HG02798 (cell line): ENCODE data around the gene ASTN2.

Experiments used
- ATAC-seq: cut with Tn5 transposase; IDR thresholded peaks from one replicate; pipeline ENCODE4 v1.9.1; 2021; ENCODE audit warnings: mild to moderate bottlenecking; ENCODE audit not compliant: unreplicated experiment, poor library complexity

ASTN2 gene

DNA sequence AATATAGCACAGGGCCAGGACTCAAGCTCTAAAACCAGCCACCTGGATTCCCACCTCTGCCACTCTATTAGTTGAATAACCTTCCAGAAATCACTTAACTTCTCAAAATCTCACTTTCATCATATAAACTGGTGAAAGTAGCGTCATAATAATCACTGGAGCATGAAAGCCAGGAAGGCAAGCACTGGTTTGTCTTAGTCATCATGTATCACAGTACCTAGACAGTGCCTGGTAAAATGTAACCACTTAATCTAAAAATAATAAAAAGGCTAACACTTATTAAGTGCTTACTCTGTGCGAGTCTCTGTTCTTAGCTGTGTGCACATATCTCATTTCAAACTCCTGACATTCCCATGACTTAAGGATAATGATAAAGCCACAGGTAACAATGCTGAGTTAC lies 109.4 kb downstream of the ASTN2 start:
- ATAC-seq, result no peak

DNA sequence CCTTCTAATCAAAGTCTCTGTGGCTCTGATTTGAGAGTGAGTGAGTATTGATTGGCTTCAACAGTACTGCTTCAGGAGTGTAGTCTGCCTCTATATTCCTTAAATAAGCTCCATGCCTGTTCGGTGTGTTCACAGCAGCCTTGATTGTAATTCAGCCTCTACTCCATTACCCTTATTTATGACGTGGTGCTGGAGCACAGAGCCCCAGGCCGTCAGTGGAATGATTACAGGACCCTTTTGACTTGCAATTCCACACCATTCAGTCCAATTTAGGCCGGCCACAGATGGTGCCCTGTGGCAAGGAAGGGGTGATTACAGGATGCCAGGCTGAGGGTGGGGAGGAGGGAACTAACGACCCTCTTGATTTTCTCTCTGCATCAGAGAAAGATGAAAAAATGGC lies 110.3 kb downstream of the ASTN2 start:
- ATAC-seq, result no peak

DNA sequence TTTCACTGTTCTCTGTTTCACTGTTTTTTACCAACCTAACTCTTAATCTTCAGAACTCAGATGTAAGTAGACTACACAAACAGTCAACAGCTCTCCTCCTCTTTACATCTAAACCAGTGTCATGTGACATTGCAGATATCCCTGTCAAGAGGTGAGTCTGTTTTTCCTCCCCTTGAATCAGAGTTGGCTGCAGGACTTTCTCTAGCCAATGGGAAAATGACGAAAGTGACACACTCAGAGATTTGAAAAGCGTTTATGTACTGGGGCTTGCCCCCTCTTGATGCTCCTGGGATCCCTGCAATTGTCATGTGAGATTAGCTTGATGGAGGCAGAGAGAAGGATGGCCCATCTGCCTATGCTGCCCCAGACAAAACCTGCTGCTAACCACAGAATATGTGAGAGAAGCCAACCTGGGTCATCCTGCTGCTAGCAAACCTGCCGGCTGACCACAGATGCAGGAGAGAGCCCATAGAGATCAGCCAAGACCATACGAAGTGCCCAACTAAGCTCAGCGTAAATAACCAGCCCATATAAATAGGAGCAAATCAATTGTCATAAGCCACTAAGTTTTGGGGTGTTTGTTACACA lies 111.1 kb downstream of the ASTN2 start:
- no peak for ATAC-seq

DNA sequence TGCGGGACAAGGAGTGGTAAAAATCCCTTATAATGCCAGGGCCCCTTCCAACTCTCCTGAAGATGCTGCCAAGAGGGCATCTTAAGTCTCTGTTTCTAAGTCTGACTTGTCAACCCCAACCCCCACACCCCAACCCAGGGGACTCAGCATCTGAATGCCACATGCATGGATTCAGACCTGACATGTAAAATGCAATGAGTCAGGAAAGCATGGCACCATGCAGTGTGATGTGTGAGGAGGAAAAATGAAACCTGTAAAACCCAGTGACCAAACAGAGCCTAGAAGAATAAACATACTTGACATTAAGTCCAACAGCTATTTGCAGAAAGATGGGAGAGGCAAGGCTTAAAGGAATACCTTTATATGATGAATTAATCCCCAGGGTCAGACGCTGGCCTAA lies 112.4 kb downstream of the ASTN2 start:
- ATAC-seq, result no peak

DNA sequence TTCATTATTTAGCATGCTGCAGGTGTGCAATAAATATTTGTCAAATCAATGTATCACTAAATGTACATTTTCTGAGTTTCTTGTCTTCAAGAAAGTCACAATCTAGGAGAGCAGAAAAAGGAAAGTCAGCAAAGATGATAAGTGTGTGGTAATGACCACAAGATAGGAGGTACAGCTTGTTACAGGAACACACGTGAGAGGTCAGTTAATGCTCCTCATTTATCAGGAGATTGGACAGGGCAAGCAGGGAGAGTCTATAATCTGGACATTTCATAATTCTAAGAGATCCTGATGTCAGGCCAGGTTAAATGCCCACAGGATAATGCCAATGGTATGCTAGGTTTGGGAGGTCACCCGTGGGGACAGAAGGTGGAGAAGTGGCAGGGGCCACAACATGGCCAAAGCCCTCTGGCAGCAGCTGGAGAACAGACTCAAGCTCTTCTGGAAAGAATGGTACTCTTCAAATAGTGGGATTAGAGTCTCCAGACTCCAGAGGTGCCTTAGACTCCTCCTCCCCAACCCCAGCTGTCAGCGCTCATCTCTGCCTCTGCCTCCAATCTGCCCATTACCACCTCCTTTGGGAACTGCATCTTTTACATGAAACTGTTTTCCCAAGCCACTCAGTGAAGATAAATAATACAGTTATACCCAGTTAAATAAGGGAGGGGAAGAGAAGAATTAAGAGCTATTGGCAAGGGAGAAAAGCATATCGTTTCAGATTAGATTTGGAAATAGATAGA lies 114.3 kb downstream of the ASTN2 start:
- ATAC-seq, result no peak

DNA sequence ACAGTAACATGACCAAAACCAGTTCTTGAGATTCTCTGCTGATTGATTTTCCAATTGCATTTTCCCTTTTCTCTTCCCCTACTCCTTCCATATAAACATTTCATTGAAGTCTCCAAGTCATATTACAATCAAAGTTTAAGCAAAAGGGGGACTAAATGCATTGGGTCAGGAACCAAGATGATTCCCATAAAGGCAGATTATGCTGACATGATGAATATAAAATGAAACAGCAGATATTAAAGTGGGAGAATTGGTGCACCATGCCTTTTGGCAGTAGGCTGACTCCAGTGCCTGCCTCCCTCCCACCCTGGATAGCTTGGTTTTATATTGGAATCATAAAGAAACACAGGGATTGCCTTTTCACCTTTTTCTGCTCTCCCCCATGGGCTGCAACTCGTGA lies 118.4 kb downstream of the ASTN2 start:
- ATAC-seq, result no peak

DNA sequence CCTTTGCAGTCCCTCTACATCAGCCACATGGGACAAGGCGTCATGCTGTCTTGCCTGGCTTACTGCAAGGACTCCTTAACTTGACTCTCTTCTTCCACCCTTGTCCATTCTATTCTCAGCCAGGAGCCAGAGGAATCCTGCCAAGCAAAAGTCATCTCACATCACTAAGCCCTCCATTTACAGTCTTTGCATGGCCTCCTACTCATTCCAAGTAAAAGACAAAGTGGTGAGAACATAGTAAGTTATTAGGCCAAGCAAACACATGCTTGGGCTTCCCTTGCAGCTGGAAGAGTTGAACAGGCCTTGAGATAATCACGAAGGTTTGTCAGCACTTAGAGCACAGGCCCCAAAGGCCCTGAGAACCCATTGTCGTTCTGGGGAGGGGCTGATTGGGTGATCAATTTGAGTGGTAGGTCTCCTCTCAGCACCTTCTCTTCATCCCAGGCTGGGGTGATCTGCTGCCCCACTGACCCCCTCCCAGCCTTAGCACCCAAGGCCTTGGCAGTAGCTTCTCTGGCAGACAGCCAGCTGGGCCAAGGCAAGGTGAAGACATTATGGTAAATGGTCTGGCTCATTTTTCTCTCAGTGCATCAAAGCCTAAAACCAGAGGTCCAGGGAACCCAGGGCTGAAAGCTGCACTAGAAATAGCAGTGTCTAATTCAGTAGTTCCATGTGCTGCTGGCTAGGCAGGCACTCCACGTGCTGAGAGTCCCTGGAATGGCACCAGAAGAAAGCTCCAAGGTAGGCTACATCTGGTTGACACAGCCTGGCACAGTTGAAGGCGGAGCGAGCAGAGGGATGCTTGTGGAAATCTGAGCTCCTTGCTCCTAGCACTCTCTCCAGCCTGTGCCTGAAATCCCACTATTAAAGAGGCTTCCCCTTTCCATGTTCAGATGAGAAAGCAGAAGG lies 121.4 kb downstream of the ASTN2 start:
- no peak for ATAC-seq

DNA sequence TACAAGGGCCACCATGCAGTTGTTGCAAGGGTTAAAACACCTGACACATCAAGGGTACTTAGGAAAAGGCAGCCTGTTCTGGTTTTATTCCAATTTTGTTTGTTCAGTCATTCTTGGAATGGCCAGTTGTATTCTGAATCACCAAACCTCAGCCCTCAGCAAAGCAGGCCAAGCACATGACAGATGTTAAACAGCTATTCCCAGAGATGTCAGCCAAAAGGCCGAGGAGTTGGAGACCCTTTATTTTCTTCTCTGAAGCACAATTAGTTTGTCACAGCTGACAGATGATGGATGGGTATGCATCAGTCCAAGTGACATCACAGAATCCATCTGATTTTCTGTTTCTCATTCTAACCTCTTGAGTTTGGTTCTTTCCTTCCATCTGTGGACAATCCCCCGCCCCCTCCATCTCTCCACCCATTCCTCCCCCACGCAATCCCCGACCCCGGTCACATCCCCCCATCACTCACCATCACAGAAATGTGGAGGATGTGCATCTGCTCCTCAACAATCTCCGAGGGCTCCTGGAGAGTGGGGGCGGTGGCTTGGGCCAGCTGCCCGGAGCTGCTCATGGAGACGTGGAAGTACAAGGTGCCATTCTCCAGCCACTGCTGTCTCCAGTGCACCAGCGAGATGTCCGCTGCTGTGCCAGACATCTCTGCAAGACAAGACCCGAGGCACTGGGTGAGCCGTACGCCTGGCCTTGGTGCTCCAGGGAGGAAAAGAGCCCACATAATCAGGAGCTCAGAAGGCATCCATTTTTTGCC lies 123.8 kb downstream of the ASTN2 start:
- no peak for ATAC-seq

DNA sequence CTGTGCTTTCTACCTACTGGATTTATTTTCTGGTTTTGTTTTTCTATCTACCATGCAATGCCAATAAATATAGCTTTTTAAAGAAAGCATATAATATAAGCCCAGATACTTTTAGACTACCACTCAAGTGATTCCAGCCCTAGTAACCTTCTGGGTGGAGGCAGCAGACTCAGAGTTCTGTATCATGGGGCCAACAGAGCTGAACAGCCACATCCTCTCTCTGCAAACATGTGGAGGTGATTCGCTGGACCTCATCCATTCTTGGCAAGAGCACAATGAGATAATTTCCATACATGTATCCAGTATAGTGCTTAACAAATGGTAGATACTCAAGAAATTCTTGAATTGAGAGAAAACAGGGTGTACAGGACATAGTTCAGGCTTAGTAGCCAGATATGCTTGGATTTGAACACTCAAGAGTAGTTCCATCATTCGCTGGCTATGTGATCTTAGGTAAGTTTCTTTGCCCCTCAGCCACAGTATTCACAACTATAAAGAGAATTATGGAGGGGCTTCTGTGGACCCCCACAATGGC lies 124.5 kb downstream of the ASTN2 start:
- ATAC-seq, result no peak

DNA sequence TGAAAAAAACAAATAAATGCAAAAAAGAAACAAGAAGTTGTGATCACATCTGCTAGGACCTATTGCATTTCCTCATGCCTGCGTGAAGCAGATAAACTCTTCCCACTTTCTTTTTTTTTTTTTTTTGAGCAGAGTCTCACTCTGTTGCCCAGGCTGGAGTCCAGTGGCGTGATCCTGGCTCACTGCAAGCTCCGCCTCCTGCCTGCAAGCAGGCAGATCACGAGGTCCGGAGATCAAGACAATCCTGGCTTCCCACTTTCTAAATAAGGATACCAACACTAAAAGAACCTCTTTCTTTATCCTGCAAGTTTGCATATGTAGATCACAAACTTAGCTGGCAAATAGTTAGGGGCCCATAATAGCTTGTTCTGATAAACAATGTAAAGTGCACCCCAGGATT lies 128.6 kb downstream of the ASTN2 start:
- ATAC-seq, result no peak

DNA sequence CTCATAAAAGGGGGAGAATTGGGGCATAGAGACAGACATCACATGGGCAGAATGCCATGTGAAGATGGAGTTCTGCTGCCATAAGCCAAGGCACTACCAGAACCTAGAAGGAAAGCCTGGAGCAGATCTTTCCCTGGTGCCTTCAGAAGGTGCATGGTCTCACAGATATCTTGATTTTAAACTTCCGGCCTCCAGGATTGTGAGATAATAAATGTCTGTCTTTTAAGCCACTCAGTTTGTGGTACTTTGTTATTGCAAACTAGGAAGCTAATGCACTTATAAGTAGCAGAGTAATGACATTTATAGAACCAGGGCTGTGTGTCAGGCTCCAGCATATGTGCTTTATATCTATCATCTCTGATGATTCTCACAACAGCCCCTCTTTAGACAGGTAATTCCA lies 130.4 kb downstream of the ASTN2 start:
- ATAC-seq, result no peak

DNA sequence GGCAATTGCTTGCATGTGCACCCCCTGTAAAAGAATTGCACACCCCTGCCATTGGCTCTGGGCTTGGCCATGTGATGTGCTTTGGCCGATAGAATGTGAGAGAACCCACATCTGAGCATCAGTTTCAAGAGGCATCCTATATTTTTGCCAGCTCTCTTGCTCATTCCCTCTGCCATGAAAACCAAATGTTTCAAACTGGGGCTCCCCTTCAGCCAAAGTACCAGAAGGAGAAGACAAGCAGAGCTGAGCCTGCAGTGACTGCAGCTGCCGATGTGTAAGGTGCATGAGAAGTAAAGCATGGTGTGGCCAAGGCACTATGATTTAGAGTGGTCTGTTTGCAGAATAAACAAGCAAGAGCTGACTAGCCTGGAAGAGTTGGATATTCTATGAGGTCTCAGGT lies 132.3 kb downstream of the ASTN2 start:
- no peak for ATAC-seq

DNA sequence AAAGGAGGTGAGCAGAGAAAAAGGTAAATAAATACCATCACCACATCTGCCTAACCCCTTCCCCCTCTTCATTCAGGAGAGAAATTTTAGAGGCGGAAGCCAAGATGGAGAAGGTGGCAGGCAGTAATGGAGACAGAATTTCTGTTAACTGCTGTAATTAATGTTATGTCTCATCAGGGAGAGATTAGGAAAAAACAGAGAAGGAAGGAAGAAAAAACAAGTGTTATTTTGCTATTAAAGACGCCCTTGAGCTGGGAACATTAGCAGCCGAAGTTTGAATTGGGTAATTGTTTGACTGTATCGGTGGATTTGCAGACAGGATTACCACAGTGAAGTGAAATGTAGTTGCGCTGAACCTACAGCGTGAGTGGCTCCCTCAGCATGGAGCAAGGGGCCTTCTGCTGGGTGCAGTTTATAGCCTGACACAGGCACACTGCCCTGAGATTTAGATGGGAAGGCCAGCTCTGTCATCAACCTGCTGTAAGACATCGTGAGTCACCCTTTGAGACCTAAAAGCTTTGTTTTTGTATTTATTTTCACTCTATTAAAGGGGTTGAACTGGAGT lies 136.3 kb downstream of the ASTN2 start:
- no peak for ATAC-seq

DNA sequence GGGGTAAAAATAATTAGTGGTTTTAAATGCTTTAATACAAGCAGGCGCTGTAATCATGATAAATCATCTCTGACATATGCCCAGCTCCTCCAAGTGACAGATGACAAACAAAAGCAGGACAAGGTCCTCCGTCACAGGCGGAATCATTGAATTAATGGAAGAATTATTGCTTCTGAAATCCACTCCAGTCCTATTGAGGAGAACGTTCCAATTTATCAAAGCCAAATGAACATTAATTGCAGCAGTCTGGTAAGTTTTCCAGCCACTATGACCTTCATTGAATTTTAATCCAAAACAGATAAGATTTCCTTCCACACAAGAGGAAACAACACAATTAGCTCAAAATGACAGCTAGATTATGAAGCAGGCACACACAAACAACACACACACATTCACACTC lies 136.8 kb downstream of the ASTN2 start:
- no peak for ATAC-seq

DNA sequence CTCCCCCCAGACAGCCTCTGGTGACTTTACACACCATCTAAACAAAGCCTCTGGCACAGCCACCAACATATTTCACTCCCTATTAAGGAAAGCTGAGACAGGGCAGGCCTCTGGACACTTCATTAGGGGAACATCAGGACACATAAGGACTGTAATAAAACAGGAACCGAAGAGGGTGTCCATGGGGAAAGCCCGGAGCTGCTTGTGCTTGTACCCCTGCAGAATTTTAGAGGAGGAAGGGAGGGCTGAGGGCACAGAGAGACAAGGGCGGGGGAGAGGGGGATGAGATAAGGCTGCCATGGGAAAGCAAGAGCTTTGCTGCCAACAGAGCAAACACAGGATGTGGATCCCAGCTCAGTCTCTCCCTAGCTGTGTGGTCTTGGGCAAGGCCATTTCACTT lies 138.4 kb downstream of the ASTN2 start:
- ATAC-seq, result no peak

DNA sequence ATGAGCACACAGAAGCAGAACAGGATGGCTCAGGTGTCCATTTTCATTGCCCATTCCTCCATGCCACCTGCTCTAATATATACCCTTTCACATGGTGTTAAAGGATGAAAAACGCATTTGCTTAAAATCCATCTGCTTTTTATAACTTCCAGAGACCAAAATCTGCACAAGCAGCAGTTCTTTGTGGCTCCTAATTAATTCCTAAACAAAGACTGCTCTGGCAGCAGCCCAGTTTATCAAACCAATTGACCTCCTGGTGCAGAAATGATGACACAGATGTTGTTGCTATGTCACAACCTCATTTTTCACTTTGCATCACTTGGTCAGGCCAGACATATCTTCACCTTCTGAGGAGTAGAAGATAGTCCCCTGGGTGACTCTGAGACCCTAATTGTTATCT lies 141.2 kb downstream of the ASTN2 start:
- ATAC-seq, result no peak

DNA sequence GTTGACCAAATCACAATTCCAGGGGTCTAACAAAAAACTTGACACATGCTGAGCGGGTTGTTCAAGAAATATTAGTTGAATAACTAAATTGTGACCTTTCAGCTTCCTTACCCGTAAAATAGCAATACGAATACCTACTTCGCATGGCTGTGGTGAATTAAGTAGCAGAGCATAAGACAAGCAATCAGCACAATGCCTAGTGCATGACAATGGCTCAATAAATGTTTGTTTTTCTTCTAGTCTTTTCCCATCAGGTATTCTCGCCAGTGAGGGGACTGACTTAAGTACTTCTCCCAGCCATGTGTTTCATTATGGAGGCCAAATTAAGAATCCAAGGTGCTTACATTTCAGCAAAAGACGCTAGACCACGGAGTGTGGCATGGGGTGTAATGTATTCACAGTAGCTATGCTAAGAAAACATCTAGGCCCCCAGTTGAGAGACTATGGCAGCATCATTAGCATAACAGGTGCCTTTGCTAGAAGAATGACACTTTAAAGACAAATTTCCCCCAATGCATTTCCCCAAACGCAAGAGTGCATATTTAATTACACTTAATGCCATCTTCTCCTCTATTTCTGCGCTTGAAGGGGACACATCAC lies 145.9 kb downstream of the ASTN2 start:
- no peak for ATAC-seq

DNA sequence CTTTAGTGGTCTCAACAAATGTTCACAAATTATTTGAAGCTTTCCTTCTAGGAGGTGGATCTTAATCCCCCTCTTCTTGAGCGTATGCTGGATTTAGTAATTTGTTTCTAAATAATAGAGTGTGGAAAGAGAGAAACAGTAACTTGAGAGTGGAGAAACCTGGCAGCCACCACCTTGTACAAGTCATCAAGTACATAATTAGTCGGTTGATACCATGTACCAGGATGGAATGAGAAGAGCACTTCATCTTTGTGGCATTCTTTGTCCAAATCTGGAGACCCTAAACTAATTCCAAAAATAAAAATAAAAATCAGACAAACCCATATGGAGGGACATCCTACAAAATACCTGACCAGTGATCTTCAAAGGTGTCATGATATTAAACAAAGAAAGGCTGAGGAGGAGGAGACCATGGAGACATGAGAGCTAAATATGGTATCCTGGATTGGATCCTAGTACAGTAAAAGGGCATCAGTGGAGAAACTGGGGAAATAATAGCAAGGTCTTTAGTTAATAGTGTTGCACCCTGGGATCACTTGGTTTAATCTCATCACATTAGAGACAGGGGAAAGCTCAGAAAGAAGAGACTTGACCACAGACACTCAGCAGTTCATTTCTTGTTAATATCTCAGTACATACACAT lies 147.9 kb downstream of the ASTN2 start:
- ATAC-seq, result no peak

DNA sequence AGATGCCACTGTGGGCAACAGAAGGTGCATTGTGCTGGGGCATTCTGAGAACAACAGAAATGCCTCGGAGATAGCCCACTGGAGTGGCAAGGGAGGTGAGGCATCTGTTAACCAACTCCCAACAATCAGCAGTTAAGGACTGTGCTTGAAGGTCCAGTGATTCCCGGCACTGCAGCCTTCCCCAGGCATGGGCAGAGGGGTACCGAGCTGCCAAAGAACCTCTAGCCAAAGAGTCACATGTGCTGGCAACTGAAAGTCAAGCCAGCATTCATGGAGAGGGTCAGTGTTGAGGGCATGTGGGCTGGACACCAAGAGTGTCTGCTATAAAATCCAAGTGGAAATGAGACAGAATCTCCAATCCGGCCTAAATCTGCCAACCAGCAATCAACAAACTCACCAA lies 149.6 kb downstream of the ASTN2 start:
- ATAC-seq, result no peak
